Measurements from ENCODE around the gene ASS1. TPM values are rescaled to one million over a fixed set of nuclear protein-coding genes. Genes with fewer than 3 reads are reported as not detected.

The ASS1 gene
- total RNA-seq, 4 donors from 2014 or later: 106 to 761 (median 547) TPM

GRCh38 chr9:130519927-130520326 is 75.2 kb downstream of the ASS1 start:
- no peaks in the 10 kb centered on the region for H3K9me3 ChIP-seq
- H3K36me3 ChIP-seq: no peaks in the 10 kb centered on the region
- no peak for TF ChIP-seq POLR2A (IDR thresholded peaks at IDR 0.05)
- TF ChIP-seq, protein P1, sequence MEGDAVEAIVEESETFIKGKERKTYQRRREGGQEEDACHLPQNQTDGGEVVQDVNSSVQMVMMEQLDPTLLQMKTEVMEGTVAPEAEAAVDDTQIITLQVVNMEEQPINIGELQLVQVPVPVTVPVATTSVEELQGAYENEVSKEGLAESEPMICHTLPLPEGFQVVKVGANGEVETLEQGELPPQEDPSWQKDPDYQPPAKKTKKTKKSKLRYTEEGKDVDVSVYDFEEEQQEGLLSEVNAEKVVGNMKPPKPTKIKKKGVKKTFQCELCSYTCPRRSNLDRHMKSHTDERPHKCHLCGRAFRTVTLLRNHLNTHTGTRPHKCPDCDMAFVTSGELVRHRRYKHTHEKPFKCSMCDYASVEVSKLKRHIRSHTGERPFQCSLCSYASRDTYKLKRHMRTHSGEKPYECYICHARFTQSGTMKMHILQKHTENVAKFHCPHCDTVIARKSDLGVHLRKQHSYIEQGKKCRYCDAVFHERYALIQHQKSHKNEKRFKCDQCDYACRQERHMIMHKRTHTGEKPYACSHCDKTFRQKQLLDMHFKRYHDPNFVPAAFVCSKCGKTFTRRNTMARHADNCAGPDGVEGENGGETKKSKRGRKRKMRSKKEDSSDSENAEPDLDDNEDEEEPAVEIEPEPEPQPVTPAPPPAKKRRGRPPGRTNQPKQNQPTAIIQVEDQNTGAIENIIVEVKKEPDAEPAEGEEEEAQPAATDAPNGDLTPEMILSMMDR (IDR thresholded peaks at IDR 0.05): no peak
- H3K4me1 ChIP-seq: no peaks in the 10 kb centered on the region
- no peak overlapping the region for H3K4me3 ChIP-seq
- no peaks in the 10 kb centered on the region for H3K27me3 ChIP-seq
- no peak for DNase-seq
- no peak overlapping the region for H3K27ac ChIP-seq

- Histone ChIP-seq H3K4me1 (no peaks in the 10 kb centered on the region), H3K36me3 (no peaks in the 10 kb centered on the region), H3K4me3 (no peak overlapping the region), H3K27ac (no peak overlapping the region), H3K9me3 (no peaks in the 10 kb centered on the region), H3K27me3 (no peaks in the 10 kb centered on the region)
- DNase-seq: no peak
- no peak for TF ChIP-seq POLR2A (IDR thresholded peaks at IDR 0.05)
- TF ChIP-seq, protein P1 (IDR thresholded peaks at IDR 0.05): no peak
These were observed 77.0 kb downstream of the ASS1 start for GRCh38 chr9:130521715-130522114.

DNA sequence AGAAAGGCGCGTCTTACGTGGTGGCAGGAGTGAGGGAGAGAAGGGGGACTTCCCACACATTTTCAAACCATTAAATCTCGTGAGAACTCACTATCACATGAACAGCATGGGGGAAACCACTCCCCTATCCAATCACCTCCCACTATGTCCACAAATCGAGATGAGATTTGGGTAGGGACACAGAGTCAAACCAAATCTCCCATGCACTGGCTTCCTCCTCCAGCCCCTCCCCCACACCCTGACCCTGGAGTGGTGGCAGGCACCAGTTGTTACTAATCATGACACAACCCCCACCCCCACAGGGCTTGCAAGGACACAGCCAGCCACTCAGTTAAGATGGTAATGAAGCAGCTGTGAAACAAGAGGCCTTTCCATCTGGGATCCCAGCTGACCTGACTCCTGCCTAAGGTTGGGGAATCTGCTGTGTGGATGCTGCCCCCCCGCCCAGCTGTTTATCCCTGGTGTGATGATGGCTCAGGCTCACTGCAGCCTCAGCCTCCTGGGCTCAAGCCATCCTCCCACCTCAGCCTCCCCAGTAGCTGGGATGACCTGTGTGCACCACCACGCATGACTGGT is 77.6 kb downstream of the ASS1 start:
- no peaks in the 10 kb centered on the region for H3K4me1 ChIP-seq
- H3K27me3 ChIP-seq: no peaks in the 10 kb centered on the region
- no peak for DNase-seq
- TF ChIP-seq, protein P1 (IDR thresholded peaks at IDR 0.05): no peak
- no peak for TF ChIP-seq POLR2A (IDR thresholded peaks at IDR 0.05)
- no peak overlapping the region for H3K4me3 ChIP-seq
- no peaks in the 10 kb centered on the region for H3K9me3 ChIP-seq
- H3K27ac ChIP-seq: no peak overlapping the region
- no peaks in the 10 kb centered on the region for H3K36me3 ChIP-seq

DNA sequence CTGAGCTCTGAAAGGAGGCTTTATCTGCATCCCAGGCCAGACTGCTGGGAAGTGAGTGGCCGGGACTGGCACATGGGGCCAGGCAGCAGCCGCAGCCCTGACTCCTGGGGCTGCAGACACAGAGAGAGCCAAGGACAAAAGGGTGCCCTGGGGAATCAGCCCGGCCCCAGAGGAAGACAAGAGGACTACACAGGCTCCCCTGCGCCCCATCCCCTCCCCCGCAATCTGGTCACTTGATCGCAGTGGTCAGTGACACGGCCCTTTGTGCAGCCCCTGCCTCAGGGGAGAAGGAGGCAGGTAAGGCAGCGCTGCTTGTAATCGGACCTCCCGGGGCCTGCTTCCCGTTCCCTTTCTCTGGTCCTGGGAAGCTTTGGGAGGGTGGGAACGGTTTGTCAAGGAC is 79.2 kb downstream of the ASS1 start:
- DNase-seq: no peak
- H3K27me3 ChIP-seq: no peaks in the 10 kb centered on the region
- H3K4me3 ChIP-seq: no peak overlapping the region
- no peak overlapping the region for H3K27ac ChIP-seq
- TF ChIP-seq, protein P1 (IDR thresholded peaks at IDR 0.05): no peak
- no peak for TF ChIP-seq POLR2A (IDR thresholded peaks at IDR 0.05)
- H3K36me3 ChIP-seq: no peaks in the 10 kb centered on the region
- no peaks in the 10 kb centered on the region for H3K9me3 ChIP-seq
- no peaks in the 10 kb centered on the region for H3K4me1 ChIP-seq

- Histone ChIP-seq H3K27me3 (no peaks in the 10 kb centered on the region), H3K4me3 (no peak overlapping the region), H3K27ac (no peak overlapping the region), H3K4me1 (no peaks in the 10 kb centered on the region), H3K36me3 (no peaks in the 10 kb centered on the region), H3K9me3 (no peaks in the 10 kb centered on the region)
- DNase-seq: no peak
- TF ChIP-seq POLR2A (IDR thresholded peaks at IDR 0.05): no peak
- TF ChIP-seq, protein P1 (IDR thresholded peaks at IDR 0.05): no peak
These were observed 81.6 kb downstream of the ASS1 start for GRCh38 chr9:130526193-130526853.

Data from Peyer's patch (tissue), 4 donors.